Upper lobe of left lung (tissue), 6 donors: ENCODE results near the gene KIRREL3. TPM values are rescaled to one million over a fixed set of nuclear protein-coding genes. Genes with fewer than 3 reads are reported as not detected.

Experiments
- ATAC-seq, 2 donors: fragments of 200-7000 bp; cut with Tn5 transposase; one replicate each; pipeline ENCODE4 v1.9.1; 2022; ENCODE audit warnings: mild to moderate bottlenecking in 2 of 2, moderate library complexity in 2 of 2; ENCODE audit not compliant: low FRiP score in 2 of 2
- DNase-seq, 2 donors: peaks; one replicate each; pipeline ENCODE4 v3.0.0-alpha.2; 2019 to 2020
- H3K27ac ChIP-seq, 4 donors: fragments of 200-600 bp; sonication (generic); one replicate each; pipeline ENCODE4 v1.5.1; 2016 to 2019
- H3K27me3 ChIP-seq, 4 donors: fragments of 200-600 bp; sonication (generic); one replicate each; pipeline ENCODE4 v1.5.1; 2017 to 2019
- H3K36me3 ChIP-seq, 4 donors: fragments of 200-600 bp; sonication (generic); one replicate each; pipeline ENCODE4 v1.5.1; 2016 to 2019
- H3K4me1 ChIP-seq, 4 donors: fragments of 200-600 bp; sonication (generic); one replicate each; pipeline ENCODE4 v1.5.1; 2018 to 2019
- H3K4me3 ChIP-seq, 4 donors: fragments of 200-600 bp; sonication (generic); one replicate each; pipeline ENCODE4 v1.5.1; 2017 to 2019; ENCODE audit warnings: mild to moderate bottlenecking in 2 of 4, moderate library complexity in 1 of 4
- H3K9me3 ChIP-seq, 4 donors: fragments of 200-600 bp; sonication (generic); one replicate each; pipeline ENCODE4 v1.5.1; 2018 to 2019
- EP300 ChIP-seq, 4 donors: sonication (generic); formaldehyde crosslinking; IDR thresholded peaks; one replicate each; pipeline ENCODE4 v1.5.1; 2017; ENCODE audit warnings: antibody characterized with exemption in 4 of 4, control low read depth in 2 of 4
- POLR2A ChIP-seq, 4 donors: fragments of 450-650 bp; IDR thresholded peaks; one replicate each; pipeline ENCODE4 v1.5.1; 2016 to 2017; ENCODE audit warnings: antibody characterized with exemption in 4 of 4, mild to moderate bottlenecking in 2 of 4
- POLR2AphosphoS5 ChIP-seq, 2 donors: sonication (generic); formaldehyde crosslinking; IDR thresholded peaks; one replicate each; pipeline ENCODE4 v1.5.1; 2017; ENCODE audit warnings: antibody characterized with exemption in 2 of 2
- WGBS, 2 donors: methylation state at CpG; one replicate each; pipeline ENCODE4 v1.1.5; 2017 to 2018; 5-methylcytosine and 5-hydroxymethylcytosine counted together
- total RNA-seq, 6 donors: library from RNA; depleted of rRNA in 4 of 6; stranded (reverse); fragments of >200 nt in 4 of 6; gene quantifications; one replicate each; pipeline versions ENCODE4 v1.1.0 to v1.2.1, GENCODE V29; 2016 to 2021
- TF ChIP-seq, protein P1 (sequence below), 6 experiments: fragments of 450-650 bp in 4 of 6; fragments of 200-600 bp in 2 of 6; sonication (generic) in 2 of 6; IDR thresholded peaks; one replicate each; pipeline ENCODE4 v1.5.1; 2016 to 2019; ENCODE audit warnings: antibody characterized with exemption in 6 of 6
- donor health status: DM: no; HTN: no; CAD: no; lungs with moderate emphysema.
- donor health status: DM: no; HTN: yes; CAD: no; lungs with severe emphysema.

The KIRREL3 gene
- total RNA-seq, 6 donors from 2014 or later = 0.22 to 0.24 TPM; not detected in 4

GRCh38 chr11:127002669-127003259 lies 2.2 kb upstream of the KIRREL3 start:
- no peak for TF ChIP-seq EP300 (IDR thresholded peaks at IDR 0.05)
- TF ChIP-seq, protein P1, sequence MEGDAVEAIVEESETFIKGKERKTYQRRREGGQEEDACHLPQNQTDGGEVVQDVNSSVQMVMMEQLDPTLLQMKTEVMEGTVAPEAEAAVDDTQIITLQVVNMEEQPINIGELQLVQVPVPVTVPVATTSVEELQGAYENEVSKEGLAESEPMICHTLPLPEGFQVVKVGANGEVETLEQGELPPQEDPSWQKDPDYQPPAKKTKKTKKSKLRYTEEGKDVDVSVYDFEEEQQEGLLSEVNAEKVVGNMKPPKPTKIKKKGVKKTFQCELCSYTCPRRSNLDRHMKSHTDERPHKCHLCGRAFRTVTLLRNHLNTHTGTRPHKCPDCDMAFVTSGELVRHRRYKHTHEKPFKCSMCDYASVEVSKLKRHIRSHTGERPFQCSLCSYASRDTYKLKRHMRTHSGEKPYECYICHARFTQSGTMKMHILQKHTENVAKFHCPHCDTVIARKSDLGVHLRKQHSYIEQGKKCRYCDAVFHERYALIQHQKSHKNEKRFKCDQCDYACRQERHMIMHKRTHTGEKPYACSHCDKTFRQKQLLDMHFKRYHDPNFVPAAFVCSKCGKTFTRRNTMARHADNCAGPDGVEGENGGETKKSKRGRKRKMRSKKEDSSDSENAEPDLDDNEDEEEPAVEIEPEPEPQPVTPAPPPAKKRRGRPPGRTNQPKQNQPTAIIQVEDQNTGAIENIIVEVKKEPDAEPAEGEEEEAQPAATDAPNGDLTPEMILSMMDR (IDR thresholded peaks at IDR 0.05) = no peak
- no peak for TF ChIP-seq POLR2AphosphoS5 (IDR thresholded peaks at IDR 0.05)
- TF ChIP-seq POLR2A (IDR thresholded peaks at IDR 0.05) = no peak
- WGBS, 2 donors = 15 to 17% methylated on average over 13 to 16 of the region's 16 CpGs

DNA sequence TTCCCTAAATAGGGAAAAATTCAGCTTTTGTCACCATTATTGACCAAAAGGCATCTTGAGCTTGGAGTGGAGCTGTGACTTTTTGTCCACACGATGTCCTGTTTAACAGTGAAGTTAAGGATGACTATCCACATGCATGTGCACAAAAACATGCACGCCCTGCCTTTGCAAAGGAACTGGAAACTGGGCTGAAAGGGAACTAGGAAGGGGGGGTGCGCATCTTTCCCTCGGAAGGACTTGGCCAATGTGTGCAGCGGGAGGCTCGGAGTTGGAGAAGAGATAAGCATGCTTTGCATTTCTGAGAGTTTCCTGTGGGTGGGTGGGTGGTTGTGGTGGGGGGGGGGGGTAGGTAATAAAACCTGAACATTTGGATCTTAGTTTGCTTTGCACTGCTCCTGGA lies 411 bp upstream of the KIRREL3 start:
- Histone ChIP-seq H3K4me3 (no peak overlapping the region), H3K9me3 (no peaks in the 10 kb centered on the region), H3K36me3 (no peaks in the 10 kb centered on the region), H3K27ac (no peak overlapping the region), H3K27me3 (peaks cover 0 to 17% (median 9%) of the 10 kb centered on the region in 4 donors), H3K4me1 (peaks cover 6 to 25% (median 8%) of the 10 kb centered on the region in 4 donors)
- DNase-seq (no peak), ATAC-seq (no peak)
- TF ChIP-seq POLR2A (IDR thresholded peaks at IDR 0.05) = no peak
- TF ChIP-seq POLR2AphosphoS5 (IDR thresholded peaks at IDR 0.05) = no peak
- no peak for TF ChIP-seq EP300 (IDR thresholded peaks at IDR 0.05)
- TF ChIP-seq, protein P1 (IDR thresholded peaks at IDR 0.05) = no peak
- WGBS, 2 donors = 2 to 4% methylated on average over 6 of the region's 6 CpGs

More at GRCh38 chr11:127002669-127003259, 2.2 kb upstream of the KIRREL3 start:
- H3K36me3 ChIP-seq = no peaks in the 10 kb centered on the region
- H3K27me3 ChIP-seq = peaks cover 0 to 17% (median 9%) of the 10 kb centered on the region in 4 donors
- H3K4me3 ChIP-seq = no peak overlapping the region
- DNase-seq = no peak
- ATAC-seq = no peak
- H3K9me3 ChIP-seq = no peaks in the 10 kb centered on the region
- H3K27ac ChIP-seq = no peak overlapping the region
- peaks cover 6 to 25% (median 8%) of the 10 kb centered on the region in 4 donors for H3K4me1 ChIP-seq

GRCh38 chr11:126999366-126999765 lies 1.2 kb downstream of the KIRREL3 start:
- H3K27me3 ChIP-seq = peaks cover 0 to 17% (median 9%) of the 10 kb centered on the region in 4 donors

GRCh38 chr11:126997641-126998040 lies 2.9 kb downstream of the KIRREL3 start:
- 56 to 67% methylated on average over 4 of the region's 4 CpGs for WGBS, 2 donors

More at GRCh38 chr11:126999366-126999765, 1.2 kb downstream of the KIRREL3 start:
- TF ChIP-seq, protein P1 (IDR thresholded peaks at IDR 0.05) = no peak
- TF ChIP-seq EP300 (IDR thresholded peaks at IDR 0.05) = no peak
- TF ChIP-seq POLR2AphosphoS5 (IDR thresholded peaks at IDR 0.05) = no peak
- TF ChIP-seq POLR2A (IDR thresholded peaks at IDR 0.05) = no peak
- H3K4me3 ChIP-seq = no peak overlapping the region
- DNase-seq (no peak), ATAC-seq (no peak)
- H3K27ac ChIP-seq = no peak overlapping the region
- WGBS, 2 donors = 66 to 68% methylated on average over 5 of the region's 5 CpGs
- no peaks in the 10 kb centered on the region for H3K9me3 ChIP-seq
- H3K4me1 ChIP-seq = peaks cover 6 to 25% (median 8%) of the 10 kb centered on the region in 4 donors
- no peaks in the 10 kb centered on the region for H3K36me3 ChIP-seq

DNA sequence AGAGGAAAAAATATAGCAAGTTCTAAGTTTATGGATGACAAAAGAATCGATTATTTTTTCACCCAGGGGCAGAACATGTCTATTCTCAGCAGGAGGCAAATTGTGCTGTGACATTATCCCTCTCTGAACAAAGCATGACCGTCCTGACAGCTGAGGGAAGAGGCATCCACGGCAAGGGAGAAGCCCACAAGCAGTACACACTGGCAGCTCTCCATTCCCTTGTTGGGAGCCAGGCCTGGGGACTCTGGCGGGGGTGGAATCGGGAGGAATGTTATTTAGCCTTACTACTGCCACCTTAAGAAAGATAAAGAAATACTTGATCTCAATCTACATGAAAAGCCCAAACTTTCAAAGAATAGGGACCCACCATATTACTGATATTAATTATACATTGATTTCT lies 3.4 kb downstream of the KIRREL3 start:
- H3K27me3 ChIP-seq = no peaks in the 10 kb centered on the region
- peak in 1 of 2 donors; percentile 30 for ATAC-seq
- WGBS, 2 donors = 60 to 62% methylated on average over 5 of the region's 5 CpGs

More at GRCh38 chr11:126997641-126998040, 2.9 kb downstream of the KIRREL3 start:
- Histone ChIP-seq H3K27ac (no peak overlapping the region), H3K9me3 (no peaks in the 10 kb centered on the region), H3K36me3 (no peaks in the 10 kb centered on the region), H3K4me1 (peaks cover 0 to 14% (median 5%) of the 10 kb centered on the region in 4 donors), H3K4me3 (no peak overlapping the region), H3K27me3 (peaks cover 0 to 3% (median 0%) of the 10 kb centered on the region in 4 donors)
- DNase-seq = no peak
- ATAC-seq = no peak
- TF ChIP-seq POLR2AphosphoS5 (IDR thresholded peaks at IDR 0.05) = no peak

More for the DNA sequence above, 3.4 kb downstream of the KIRREL3 start:
- peaks cover 0 to 14% (median 5%) of the 10 kb centered on the region in 4 donors for H3K4me1 ChIP-seq
- no peaks in the 10 kb centered on the region for H3K36me3 ChIP-seq
- no peak for TF ChIP-seq EP300 (IDR thresholded peaks at IDR 0.05)
- TF ChIP-seq POLR2A (IDR thresholded peaks at IDR 0.05) = no peak
- TF ChIP-seq POLR2AphosphoS5 (IDR thresholded peaks at IDR 0.05) = no peak
- TF ChIP-seq, protein P1 (IDR thresholded peaks at IDR 0.05) = no peak
- no peak for DNase-seq
- H3K4me3 ChIP-seq = no peak overlapping the region
- no peak overlapping the region for H3K27ac ChIP-seq
- no peaks in the 10 kb centered on the region for H3K9me3 ChIP-seq
